ENCODE results near the gene MRPL30. TPM values are rescaled to one million over a fixed set of nuclear protein-coding genes. Genes with fewer than 3 reads are reported as not detected.

The MRPL30 gene
- 64.6 TPM for total RNA-seq

GRCh38 chr2:99180755-99181623 lies at the start of gene MRPL30, which contains the start of gene MITD1:
Gene MRPL30 (plus strand): TSS chr2:99181184. CDS start chr2:99186204, 5,020 bp downstream.
Gene MITD1 (minus strand): TSS chr2:99181058. CDS start chr2:99180981, 77 bp downstream.

GRCh38 chr2:99141110-99142108 lies 39.6 kb upstream of the MRPL30 start, which contains the start of gene C2orf15:
Gene C2orf15 (plus strand): TSS chr2:99141707. CDS start chr2:99150559, 8,852 bp downstream.

GRCh38 chr2:99154643-99155536 lies 26.1 kb upstream of the MRPL30 start, which contains the start of the genes LIPT1 and TSGA10:
Gene LIPT1 (plus strand): TSS chr2:99154967. CDS start chr2:99161958, 6,991 bp downstream.
Gene TSGA10 (minus strand): TSS chr2:99154942. CDS start chr2:99109439, 45,503 bp downstream.

Small RNA genes within 50 kb of the gene (small RNA-seq; reads per million reads assigned to genes)
- gene AC092587.1 = not detected

Other genes starting within 250 kb of the MRPL30 start
- gene CRACDL, start 245.0 kb upstream of the MRPL30 start, total RNA-seq = 3.7 TPM
- 17.5 TPM for gene C2orf15, start 39.5 kb upstream of the MRPL30 start, total RNA-seq
- 26.5 TPM for gene TSGA10, start 26.2 kb upstream of the MRPL30 start, total RNA-seq
- 6.7 TPM for gene LIPT1, start 26.2 kb upstream of the MRPL30 start, total RNA-seq
- gene MITD1, start 126 bp upstream of the MRPL30 start, total RNA-seq = 23.1 TPM
- not detected for gene LYG2, start 74.5 kb downstream of the MRPL30 start, total RNA-seq
- gene LYG1, start 120.0 kb downstream of the MRPL30 start, total RNA-seq = 0.46 TPM
- gene TXNDC9, start 155.1 kb downstream of the MRPL30 start, total RNA-seq = 56.1 TPM
- gene EIF5B, start 156.2 kb downstream of the MRPL30 start, total RNA-seq = 18.7 TPM